ENCODE measurements around the gene DNAJC10. TPM values are rescaled to one million over a fixed set of nuclear protein-coding genes. Genes with fewer than 3 reads are reported as not detected.
"Not testable (repeated sequence)": the region's sequence is repeated elsewhere in the genome, so short reads cannot be mapped to it uniquely, and the experiment has no call there.

DNAJC10 gene
- total and polyA plus RNA-seq, 2 donors (not counting 3 experiments of a cell fraction or from before 2014, with no cell fraction given), result 45.1 to 201 TPM

- intact Hi-C loops (cut with micrococcal nuclease), result loop anchor here (2.0 to 5.0 kb wide), 2 partner anchors 100 to 213 kb away; partner anchors contain the start of gene FRZB
- Histone ChIP-seq H3K79me2 (ENCODE audit: control insufficient read depth, insufficient read depth, low read length) (peaks cover 4% of the 10 kb centered on the region), H3K9me1 (replicated peaks; ENCODE audit: control insufficient read depth, extremely low read depth, insufficient read depth, low read length) (no peaks in the 10 kb centered on the region), H3K9me3 (replicated peaks; ENCODE audit: control insufficient read depth, insufficient read depth, low read length) (no peaks in the 10 kb centered on the region), H2AFZ (ENCODE audit: low read depth, low read length) (no peak overlapping the region), H3K27ac (ENCODE audit: insufficient read depth, low read depth, low read length) (no peak overlapping the region), H3K36me3 (ENCODE audit: control insufficient read depth in 2 of 2, extremely low read depth in 1 of 2, insufficient read depth in 2 of 2, low read length in 2 of 2) (peaks cover 5 to 13% of the 10 kb centered on the region in 2 experiments), H4K20me1 (replicated peaks; ENCODE audit: control insufficient read depth, extremely low read depth, insufficient read depth, low read length) (no peaks in the 10 kb centered on the region), H3K4me3 (replicated peaks in 1 of 3; ENCODE audit: insufficient read depth in 1 of 3, low read depth in 1 of 3, low read length in 3 of 3) (no peak overlapping the region), H3K9ac (replicated peaks; ENCODE audit: extremely low read depth, insufficient read depth, low read length) (no peak overlapping the region), H3K4me2 (ENCODE audit: insufficient read depth, low read length) (no peak overlapping the region), H3K27me3 (ENCODE audit: control insufficient read depth in 2 of 2, insufficient read depth in 2 of 2, low read length in 2 of 2) (no peaks in the 10 kb centered on the region), H3K4me1 (ENCODE audit: control insufficient read depth, extremely low read depth, insufficient read depth, low read length) (no peaks in the 10 kb centered on the region)
- TF ChIP-seq, protein P1, sequence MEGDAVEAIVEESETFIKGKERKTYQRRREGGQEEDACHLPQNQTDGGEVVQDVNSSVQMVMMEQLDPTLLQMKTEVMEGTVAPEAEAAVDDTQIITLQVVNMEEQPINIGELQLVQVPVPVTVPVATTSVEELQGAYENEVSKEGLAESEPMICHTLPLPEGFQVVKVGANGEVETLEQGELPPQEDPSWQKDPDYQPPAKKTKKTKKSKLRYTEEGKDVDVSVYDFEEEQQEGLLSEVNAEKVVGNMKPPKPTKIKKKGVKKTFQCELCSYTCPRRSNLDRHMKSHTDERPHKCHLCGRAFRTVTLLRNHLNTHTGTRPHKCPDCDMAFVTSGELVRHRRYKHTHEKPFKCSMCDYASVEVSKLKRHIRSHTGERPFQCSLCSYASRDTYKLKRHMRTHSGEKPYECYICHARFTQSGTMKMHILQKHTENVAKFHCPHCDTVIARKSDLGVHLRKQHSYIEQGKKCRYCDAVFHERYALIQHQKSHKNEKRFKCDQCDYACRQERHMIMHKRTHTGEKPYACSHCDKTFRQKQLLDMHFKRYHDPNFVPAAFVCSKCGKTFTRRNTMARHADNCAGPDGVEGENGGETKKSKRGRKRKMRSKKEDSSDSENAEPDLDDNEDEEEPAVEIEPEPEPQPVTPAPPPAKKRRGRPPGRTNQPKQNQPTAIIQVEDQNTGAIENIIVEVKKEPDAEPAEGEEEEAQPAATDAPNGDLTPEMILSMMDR (IDR thresholded peaks at IDR 0.05; ENCODE audit: extremely low read depth in 1 of 2, insufficient read depth in 1 of 2, low read depth in 1 of 2, low read length in 2 of 2), result peak; percentile 32 to 39
- no peak for TF ChIP-seq FOS (IDR thresholded peaks at IDR 0.05; ENCODE audit: borderline replicate concordance, insufficient read depth, low read length)
- TF ChIP-seq MYC (IDR thresholded peaks at IDR 0.05; ENCODE audit: low read depth, low read length), result no peak
- POLR2A ChIA-PET, result no interaction called here
- dilution Hi-C loops (cut with MboI; ENCODE audit: extremely low pct_ligation_motif_present, low sequenced_read_pairs), result no loop called here
- DNase-seq (ENCODE audit: low read depth, low spot score) (peak; percentile 81), FAIRE-seq (peak; percentile 21)
- no TSS peak for BruUV-seq (replicated peaks)
- CTCF ChIA-PET, result interaction anchor here (0.6 to 6.9 kb wide), 31 partner anchors 9 to 581 kb away, joined by 3 to 164 read pairs (median 4); partner anchors contain the start of gene FRZB
These were observed 51.5 kb downstream of the DNAJC10 start for GRCh38 chr2:182767578-182767977.

GRCh38 chr2:182768950-182769349 is 52.9 kb downstream of the DNAJC10 start:
- BruUV-seq (replicated peaks); H3K4me1 ChIP-seq (ENCODE audit: control insufficient read depth, extremely low read depth, insufficient read depth, low read length): not testable (repeated sequence)
- intact Hi-C loops (cut with micrococcal nuclease), result loop anchor here (5.0 kb wide), 1 partner anchor 98 kb away; the partner anchor contains the start of gene FRZB

More at GRCh38 chr2:182768950-182769349, 52.9 kb downstream of the DNAJC10 start:
- FAIRE-seq; dilution Hi-C loops (cut with MboI; ENCODE audit: extremely low pct_ligation_motif_present, low sequenced_read_pairs); H3K9ac ChIP-seq (replicated peaks; ENCODE audit: extremely low read depth, insufficient read depth, low read length); H3K9me1 ChIP-seq (replicated peaks; ENCODE audit: control insufficient read depth, extremely low read depth, insufficient read depth, low read length); DNase-seq (ENCODE audit: low read depth, low spot score); H3K79me2 ChIP-seq (ENCODE audit: control insufficient read depth, insufficient read depth, low read length); CTCF ChIA-PET; H3K36me3 ChIP-seq (ENCODE audit: control insufficient read depth in 2 of 2, extremely low read depth in 1 of 2, insufficient read depth in 2 of 2, low read length in 2 of 2); H3K4me3 ChIP-seq (replicated peaks in 1 of 3; ENCODE audit: insufficient read depth in 1 of 3, low read depth in 1 of 3, low read length in 3 of 3); H3K9me3 ChIP-seq (replicated peaks; ENCODE audit: control insufficient read depth, insufficient read depth, low read length); POLR2A ChIA-PET; H3K27me3 ChIP-seq (ENCODE audit: control insufficient read depth in 2 of 2, insufficient read depth in 2 of 2, low read length in 2 of 2); H2AFZ ChIP-seq (ENCODE audit: low read depth, low read length); H3K4me2 ChIP-seq (ENCODE audit: insufficient read depth, low read length); H3K27ac ChIP-seq (ENCODE audit: insufficient read depth, low read depth, low read length); H4K20me1 ChIP-seq (replicated peaks; ENCODE audit: control insufficient read depth, extremely low read depth, insufficient read depth, low read length): not testable (repeated sequence)
